K562 (cell line): ENCODE data around the gene KCNAB1. TPM values are rescaled to one million over a fixed set of nuclear protein-coding genes. Genes with fewer than 3 reads are reported as not detected.

ENCODE experiments used
- ATAC-seq: fragments of 200-7000 bp; cut with Tn5 transposase; 3 replicates; pipeline ENCODE4 v1.9.1; 2020; ENCODE audit warnings: moderate library complexity
- BruUV-seq: library from RNA; stranded (reverse); fragments of 400-500 nt; replicated peaks from 2 replicates; lab custom pipeline; 2021; lab: Mats Ljungman, UMichigan
- CTCF ChIA-PET: fragments of 300-600 bp; formaldehyde crosslinking; extraction: SDS; loops from one replicate; lab custom pipeline; 2021; ENCODE audit warnings: low intra/inter-chr PET ratio; lab: Yijun Ruan, JAX
- POLR2A ChIA-PET: fragments of 300-600, 350-650 bp; sonication (Branson Sonifier 250); formaldehyde crosslinking; extraction: SDS; loops from one replicate; lab custom pipeline; 2021; ENCODE audit warnings: antibody characterized with exemption, inconsistent platforms; lab: Yijun Ruan, JAX
- DNase-seq, 4 experiments: peaks; one replicate each; pipeline versions ENCODE4 v3.0.0 to v3.0.0-alpha.2; 2011 to 2018; ENCODE audit warnings: low spot score in 3 of 4, mixed read lengths in 3 of 4; ENCODE audit errors: extremely low read depth in 1 of 4
- FAIRE-seq: peaks from 2 replicates; lab custom pipeline; 2011; peaks lifted over from hg19 to GRCh38; lab: Jason Lieb, UNC
- H2AFZ ChIP-seq: 2 replicates; pipeline ENCODE4 v1.6.0; 2011; ENCODE audit warnings: low read depth, low read length, control low read depth, inconsistent platforms
- H3K27ac ChIP-seq: fragments of 200-600 bp; 3 replicates; pipeline ENCODE4 v1.8.0; 2011; ENCODE audit warnings: low read depth, mild to moderate bottlenecking, control low read depth, inconsistent platforms, low read length, moderate library complexity, mixed read lengths; ENCODE audit errors: extremely low read depth
- H3K27me3 ChIP-seq, 2 experiments: fragments of 300-600 bp in 1 of 2; 2 replicates in 1 of 2; 3 replicates in 1 of 2; pipeline versions ENCODE4 v1.6.0 to v1.8.0; 2011; ENCODE audit warnings: inconsistent platforms in 2 of 2, low read length in 2 of 2, mild to moderate bottlenecking in 1 of 2, mixed read lengths in 1 of 2, moderate library complexity in 1 of 2; ENCODE audit not compliant: control insufficient read depth in 2 of 2, insufficient read depth in 2 of 2
- H3K36me3 ChIP-seq: fragments of 300-600 bp; 3 replicates; pipeline ENCODE4 v1.8.0; 2011; ENCODE audit warnings: mild to moderate bottlenecking, low read length, inconsistent platforms; ENCODE audit not compliant: control insufficient read depth, insufficient read depth
- H3K4me1 ChIP-seq, 2 experiments: fragments of 200-600 bp in 1 of 2; replicated peaks in 1 of 2; 2 replicates in 1 of 2; 3 replicates in 1 of 2; pipeline versions ENCODE4 v1.5.1 to v1.8.0; 2011; ENCODE audit warnings: inconsistent platforms in 2 of 2, low read length in 2 of 2, mild to moderate bottlenecking in 1 of 2, mixed read lengths in 1 of 2, moderate library complexity in 1 of 2; ENCODE audit not compliant: control insufficient read depth in 2 of 2, insufficient read depth in 2 of 2
- H3K4me2 ChIP-seq: 2 replicates; pipeline ENCODE4 v1.6.1; 2011; ENCODE audit warnings: low read length, control low read depth, inconsistent platforms, mixed read lengths; ENCODE audit not compliant: insufficient read depth
- H3K4me3 ChIP-seq: fragments of 200-600 bp; sonication (generic), shearing (Covaris generic); 2 replicates; pipeline ENCODE4 v1.5.1; 2016; ENCODE audit warnings: control low read depth, inconsistent platforms
- H3K79me2 ChIP-seq: fragments of 200-600 bp; 3 replicates; pipeline ENCODE4 v1.8.0; 2011; ENCODE audit warnings: low read length, inconsistent platforms; ENCODE audit not compliant: control insufficient read depth, insufficient read depth
- H3K9ac ChIP-seq, 2 experiments: 2 replicates each; pipeline versions ENCODE4 v1.6.0 to v1.6.1; 2011; ENCODE audit warnings: low read depth in 2 of 2, low read length in 2 of 2, control low read depth in 1 of 2, inconsistent platforms in 1 of 2, mild to moderate bottlenecking in 1 of 2, mixed read lengths in 1 of 2; ENCODE audit not compliant: insufficient read depth in 1 of 2
- H3K9me1 ChIP-seq: one replicate; pipeline ENCODE4 v1.6.0; 2011; ENCODE audit warnings: inconsistent platforms, mild to moderate bottlenecking, low read length, moderate library complexity; ENCODE audit not compliant: control insufficient read depth, insufficient read depth
- H3K9me3 ChIP-seq: replicated peaks from 2 replicates; pipeline ENCODE4 v1.5.1; 2011; ENCODE audit warnings: low read depth, low read length, inconsistent platforms; ENCODE audit not compliant: control insufficient read depth, insufficient read depth
- H4K20me1 ChIP-seq: replicated peaks from 2 replicates; pipeline ENCODE4 v1.6.1; 2011; ENCODE audit warnings: low read length, inconsistent platforms, mixed read lengths; ENCODE audit not compliant: control insufficient read depth, insufficient read depth
- MCM3 ChIP-seq: fragments of 450-650 bp; IDR thresholded peaks from 2 replicates; pipeline ENCODE4 v1.6.1; 2016
- ZBED1 ChIP-seq: IDR thresholded peaks from 2 replicates; pipeline ENCODE4 v1.6.1; 2014
- ZNF444 ChIP-seq: fragments of 250-450 bp; sonication (Bioruptor Pico); IDR thresholded peaks from 2 replicates; pipeline ENCODE4 v1.4.0; 2020; ENCODE audit warnings: mild to moderate bottlenecking, moderate library complexity
- in situ Hi-C: fragments of 300-500 bp; cut with MboI; formaldehyde crosslinking; loops from 4 replicates; pipeline ENCODE4 v1.15.0; 2018; ENCODE audit warnings: inconsistent platforms, mixed read lengths
- intact Hi-C: fragments of 100-400 bp; cut with micrococcal nuclease; formaldehyde crosslinking; loops from 2 replicates; pipeline ENCODE4 v1.14.2; 2022
- polyA plus RNA-seq, 8 experiments: library from polyadenylated mRNA; depleted of rRNA in 4 of 8; stranded (reverse) in 5 of 8; unstranded in 3 of 8; fragments of >200 nt; fragmentation: Nextera tagmentation in 2 of 8; fragmentation: Illumina TruSeq in 1 of 8; extraction: Ambion mirVana in 2 of 8; extraction: Trizol in 1 of 8; gene quantifications; 2 replicates each; pipeline versions ENCODE4 v1.2.1 to v1.2.3, GENCODE V29; 2011 to 2014; ENCODE audit warnings: inconsistent platforms in 1 of 8, missing spikeins in 1 of 8
- total RNA-seq, 7 experiments: library from RNA; depleted of rRNA in 6 of 7; stranded (reverse); fragments of >200 nt in 6 of 7; fragmentation: Illumina TruSeq in 2 of 7; extraction: Trizol in 2 of 7; gene quantifications; 2 replicates each; pipeline versions ENCODE4 v1.2.1 to v1.2.3, GENCODE V29; 2011 to 2021; ENCODE audit warnings: low replicate concordance in 1 of 7
- TF ChIP-seq, protein P1 (sequence below): IDR thresholded peaks from 3 replicates; pipeline ENCODE4 v1.6.1; 2011; ENCODE audit warnings: borderline replicate concordance, mild to moderate bottlenecking, moderate library complexity; ENCODE audit not compliant: insufficient read length; ENCODE audit errors: extremely low read depth

The KCNAB1 gene
- total and polyA plus RNA-seq, 9 of the 15 experiments (the other 6 are each of a cell fraction or from before 2014, with no cell fraction given), result 0.14 to 1.2 (median 0.51) TPM

GRCh38 chr3:156206157-156206556 is 85.8 kb downstream of the KCNAB1 start:
- no peaks in the 10 kb centered on the region for H4K20me1 ChIP-seq
- intact Hi-C loops, result no loop called here
- CTCF ChIA-PET, result no interaction called here
- no peak for TF ChIP-seq ZBED1
- TF ChIP-seq, protein P1, sequence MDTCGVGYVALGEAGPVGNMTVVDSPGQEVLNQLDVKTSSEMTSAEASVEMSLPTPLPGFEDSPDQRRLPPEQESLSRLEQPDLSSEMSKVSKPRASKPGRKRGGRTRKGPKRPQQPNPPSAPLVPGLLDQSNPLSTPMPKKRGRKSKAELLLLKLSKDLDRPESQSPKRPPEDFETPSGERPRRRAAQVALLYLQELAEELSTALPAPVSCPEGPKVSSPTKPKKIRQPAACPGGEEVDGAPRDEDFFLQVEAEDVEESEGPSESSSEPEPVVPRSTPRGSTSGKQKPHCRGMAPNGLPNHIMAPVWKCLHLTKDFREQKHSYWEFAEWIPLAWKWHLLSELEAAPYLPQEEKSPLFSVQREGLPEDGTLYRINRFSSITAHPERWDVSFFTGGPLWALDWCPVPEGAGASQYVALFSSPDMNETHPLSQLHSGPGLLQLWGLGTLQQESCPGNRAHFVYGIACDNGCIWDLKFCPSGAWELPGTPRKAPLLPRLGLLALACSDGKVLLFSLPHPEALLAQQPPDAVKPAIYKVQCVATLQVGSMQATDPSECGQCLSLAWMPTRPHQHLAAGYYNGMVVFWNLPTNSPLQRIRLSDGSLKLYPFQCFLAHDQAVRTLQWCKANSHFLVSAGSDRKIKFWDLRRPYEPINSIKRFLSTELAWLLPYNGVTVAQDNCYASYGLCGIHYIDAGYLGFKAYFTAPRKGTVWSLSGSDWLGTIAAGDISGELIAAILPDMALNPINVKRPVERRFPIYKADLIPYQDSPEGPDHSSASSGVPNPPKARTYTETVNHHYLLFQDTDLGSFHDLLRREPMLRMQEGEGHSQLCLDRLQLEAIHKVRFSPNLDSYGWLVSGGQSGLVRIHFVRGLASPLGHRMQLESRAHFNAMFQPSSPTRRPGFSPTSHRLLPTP, result no peak
- TF ChIP-seq ZNF444 (CRISPR knock-in tag), result no peak
- no peak for TF ChIP-seq MCM3
- TF ChIP-seq, all 486 proteins: peak for 0
- Histone ChIP-seq H3K4me1 (no peaks in the 10 kb centered on the region), H2AFZ (no peak overlapping the region), H3K27ac (no peak overlapping the region), H3K36me3 (no peaks in the 10 kb centered on the region), H3K9ac (no peak overlapping the region), H3K9me1 (no peaks in the 10 kb centered on the region), H3K79me2 (no peaks in the 10 kb centered on the region), H3K4me2 (no peak overlapping the region), H3K9me3 (no peaks in the 10 kb centered on the region), H3K27me3 (peaks cover 0 to 2% of the 10 kb centered on the region in 2 experiments; a peak in 1 of 5 replicates), H3K4me3 (no peak overlapping the region)
- DNase-seq (no peak), ATAC-seq (no peak), FAIRE-seq (no peak)
- in situ Hi-C loops, result no loop called here
- POLR2A ChIA-PET, result no interaction called here
- no TSS peak for BruUV-seq
